Mucosa of rectum (tissue), 2 donors: ENCODE measurements around the gene HBB.

Source experiments
- H3K27ac ChIP-seq, 2 donors: one replicate each; pipeline ENCODE4 v1.7.0; 2013; ENCODE audit warnings: inconsistent platforms in 2 of 2, low read depth in 2 of 2, low read length in 2 of 2
- H3K27me3 ChIP-seq, 2 donors: one replicate each; pipeline ENCODE4 v1.7.0; 2013; ENCODE audit warnings: low read length in 2 of 2; ENCODE audit not compliant: control insufficient read depth in 2 of 2, insufficient read depth in 2 of 2
- H3K36me3 ChIP-seq, 2 donors: one replicate each; pipeline ENCODE4 v1.7.0; 2013; ENCODE audit warnings: low read length in 2 of 2; ENCODE audit not compliant: control insufficient read depth in 2 of 2, insufficient read depth in 2 of 2
- H3K4me1 ChIP-seq, 2 donors: one replicate each; pipeline ENCODE4 v1.7.0; 2013; ENCODE audit warnings: low read length in 2 of 2, mild to moderate bottlenecking in 1 of 2; ENCODE audit not compliant: control insufficient read depth in 2 of 2, insufficient read depth in 2 of 2
- H3K4me3 ChIP-seq, 2 donors: one replicate each; pipeline ENCODE4 v1.7.0; 2013; ENCODE audit warnings: low read length in 2 of 2
- H3K9ac ChIP-seq, 2 donors: one replicate each; pipeline ENCODE4 v1.7.0; 2013; ENCODE audit warnings: low read length in 2 of 2, low read depth in 1 of 2, mild to moderate bottlenecking in 1 of 2
- H3K9me3 ChIP-seq, 2 donors: one replicate each; pipeline ENCODE4 v1.7.0; 2013; ENCODE audit warnings: low read length in 2 of 2; ENCODE audit not compliant: control insufficient read depth in 2 of 2
- donor health status: healthy.
- donor health status: Normal muscosa, but diverticular disease.

The HBB gene

GRCh38 chr11:5200582-5200981 is 26.3 kb downstream of the HBB start, which contains the start of gene OR51V1:
Gene OR51V1 (minus strand): TSS chr11:5200682. CDS start chr11:5200682, 0 bp downstream.
- H3K36me3 ChIP-seq = no peaks in the 10 kb centered on the region
- H3K27me3 ChIP-seq = no peaks in the 10 kb centered on the region
- no peak within 1 kb of the TSS for H3K9ac ChIP-seq
- no peak within 1 kb of the TSS for H3K27ac ChIP-seq
- no peak within 1 kb of the TSS for H3K4me3 ChIP-seq
- no peaks in the 10 kb centered on the region for H3K9me3 ChIP-seq
- no peaks in the 10 kb centered on the region for H3K4me1 ChIP-seq

DNA sequence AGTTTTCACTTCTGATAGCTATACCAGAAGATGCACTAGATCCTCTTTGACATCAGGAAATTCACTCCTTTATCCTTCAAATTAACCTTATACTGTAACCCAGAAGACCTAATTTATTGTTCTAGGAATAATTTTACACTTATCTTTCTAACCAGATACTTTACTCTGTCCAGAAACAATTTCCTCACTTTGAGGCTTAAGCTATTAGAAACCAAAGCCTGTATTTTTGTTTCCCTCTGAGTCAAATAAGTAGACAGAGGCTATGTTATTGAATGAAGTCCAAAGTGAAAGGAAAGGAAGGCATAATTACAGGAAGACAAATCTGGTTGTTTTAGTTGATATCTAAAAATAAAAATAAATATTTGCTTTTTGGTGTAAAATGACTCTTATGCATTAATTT is 28.6 kb downstream of the HBB start:
- no peak overlapping the region for H3K9ac ChIP-seq
- no peak overlapping the region for H3K4me3 ChIP-seq
- H3K36me3 ChIP-seq = no peaks in the 10 kb centered on the region
- H3K4me1 ChIP-seq = no peaks in the 10 kb centered on the region
- H3K27ac ChIP-seq = no peak overlapping the region
- H3K27me3 ChIP-seq = no peaks in the 10 kb centered on the region
- H3K9me3 ChIP-seq = no peaks in the 10 kb centered on the region

- no peaks in the 10 kb centered on the region for H3K27me3 ChIP-seq
- H3K4me1 ChIP-seq = no peaks in the 10 kb centered on the region
- no peak overlapping the region for H3K9ac ChIP-seq
- no peak overlapping the region for H3K4me3 ChIP-seq
- no peaks in the 10 kb centered on the region for H3K9me3 ChIP-seq
- H3K36me3 ChIP-seq = no peaks in the 10 kb centered on the region
- no peak overlapping the region for H3K27ac ChIP-seq
Observed at GRCh38 chr11:5197536-5197935, 29.3 kb downstream of the HBB start.

GRCh38 chr11:5196731-5197130 is 30.1 kb downstream of the HBB start:
- no peak overlapping the region for H3K4me3 ChIP-seq
- H3K27me3 ChIP-seq = no peaks in the 10 kb centered on the region
- H3K9ac ChIP-seq = no peak overlapping the region
- H3K4me1 ChIP-seq = no peaks in the 10 kb centered on the region
- no peaks in the 10 kb centered on the region for H3K9me3 ChIP-seq
- H3K36me3 ChIP-seq = no peaks in the 10 kb centered on the region
- no peak overlapping the region for H3K27ac ChIP-seq

GRCh38 chr11:5196067-5196466 is 30.8 kb downstream of the HBB start:
- Histone ChIP-seq H3K36me3 (no peaks in the 10 kb centered on the region), H3K27ac (no peak overlapping the region), H3K27me3 (no peaks in the 10 kb centered on the region), H3K9ac (no peak overlapping the region), H3K4me1 (no peaks in the 10 kb centered on the region), H3K9me3 (no peaks in the 10 kb centered on the region), H3K4me3 (no peak overlapping the region)

GRCh38 chr11:5192738-5193137 is 34.1 kb downstream of the HBB start:
- H3K27me3 ChIP-seq = no peaks in the 10 kb centered on the region
- H3K4me3 ChIP-seq = no peak overlapping the region
- no peak overlapping the region for H3K27ac ChIP-seq
- no peaks in the 10 kb centered on the region for H3K4me1 ChIP-seq
- no peaks in the 10 kb centered on the region for H3K9me3 ChIP-seq
- no peaks in the 10 kb centered on the region for H3K36me3 ChIP-seq
- H3K9ac ChIP-seq = no peak overlapping the region

- H3K27me3 ChIP-seq = no peaks in the 10 kb centered on the region
- no peak overlapping the region for H3K9ac ChIP-seq
- no peaks in the 10 kb centered on the region for H3K9me3 ChIP-seq
- no peak overlapping the region for H3K27ac ChIP-seq
- no peak overlapping the region for H3K4me3 ChIP-seq
- no peaks in the 10 kb centered on the region for H3K4me1 ChIP-seq
- H3K36me3 ChIP-seq = no peaks in the 10 kb centered on the region
Observed at GRCh38 chr11:5188201-5188600, 38.7 kb downstream of the HBB start.

DNA sequence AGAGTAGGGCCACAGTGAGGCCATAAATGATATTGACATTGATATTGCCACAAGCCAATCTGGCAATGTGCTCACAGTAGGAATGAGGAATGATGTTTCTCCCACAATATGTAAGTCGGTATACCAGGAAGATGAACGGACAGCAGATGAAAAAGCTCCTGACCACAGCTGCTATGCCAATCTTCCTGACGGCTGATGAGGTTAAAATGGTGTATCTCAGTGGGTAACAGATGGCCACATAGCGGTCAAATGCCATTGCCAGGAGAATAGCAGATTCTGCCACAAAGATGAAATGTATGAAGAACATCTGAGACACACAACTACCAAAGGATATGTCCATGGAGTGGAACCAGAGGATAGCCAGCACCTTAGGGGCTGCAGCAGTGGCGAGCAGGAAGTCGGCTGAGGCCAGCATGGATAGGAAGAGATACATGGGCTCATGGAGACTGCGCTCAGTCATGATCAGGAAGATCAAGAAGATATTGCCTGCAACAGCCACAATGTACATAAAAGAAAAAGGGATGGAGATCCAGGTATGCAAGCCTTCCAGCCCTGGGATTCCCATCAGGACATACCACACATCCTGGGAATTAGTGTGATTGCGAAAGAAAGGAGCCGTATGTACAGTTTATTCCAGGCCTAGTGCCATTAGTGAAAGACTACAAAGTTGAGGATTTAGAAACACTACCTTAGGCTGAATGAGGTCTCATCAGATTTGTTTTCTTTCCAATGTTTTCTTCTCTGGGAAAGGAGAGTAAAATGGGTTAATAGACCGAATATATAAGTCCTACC is 48.6 kb downstream of the HBB start:
- no peak overlapping the region for H3K4me3 ChIP-seq
- no peak overlapping the region for H3K9ac ChIP-seq
- no peaks in the 10 kb centered on the region for H3K4me1 ChIP-seq
- H3K27me3 ChIP-seq = no peaks in the 10 kb centered on the region
- H3K9me3 ChIP-seq = no peaks in the 10 kb centered on the region
- no peak overlapping the region for H3K27ac ChIP-seq
- no peaks in the 10 kb centered on the region for H3K36me3 ChIP-seq
